HCT116 (cell line): ENCODE results near the gene DUSP2. TPM values are rescaled to one million over a fixed set of nuclear protein-coding genes. Genes with fewer than 3 reads are reported as not detected.

ENCODE experiments used
- ATAC-seq: fragments of 200-7000 bp; cut with Tn5 transposase; 2 replicates; pipeline ENCODE4 v1.9.1; 2020; ENCODE audit warnings: mild to moderate bottlenecking, moderate library complexity
- BruUV-seq: library from RNA; stranded (reverse); fragments of 400-500 nt; replicated peaks from 2 replicates; lab custom pipeline; 2021; lab: Mats Ljungman, UMichigan
- CTCF ChIA-PET: fragments of 300-600 bp; sonication (Branson Sonifier 250); formaldehyde crosslinking; loops from one replicate; lab custom pipeline; 2021; ENCODE audit warnings: antibody characterized with exemption; lab: Charles Lee
- POLR2A ChIA-PET: fragments of 300-600, 350-600 bp; sonication (Branson Sonifier 250); formaldehyde crosslinking; loops from one replicate; lab custom pipeline; 2021; ENCODE audit warnings: antibody characterized with exemption; lab: Charles Lee
- RAD21 ChIA-PET, 2 experiments: fragments of 300-600 bp; sonication (Branson Sonifier 250); formaldehyde crosslinking; loops; one replicate each; lab custom pipeline; 2023; ENCODE audit warnings: low total read pairs in 2 of 2; ENCODE audit not compliant: uncharacterized antibody in 2 of 2, unreplicated experiment in 2 of 2, low non-redundant PET in 1 of 2; lab: Charles Lee
- DNase-seq: peaks from one replicate; pipeline ENCODE4 v3.0.0-alpha.2; 2010; ENCODE audit warnings: low read depth, low spot score
- H2AFZ ChIP-seq: fragments of 200-600 bp; shearing (Covaris generic), sonication (generic); 2 replicates; pipeline ENCODE4 v1.6.1; 2017; ENCODE audit warnings: low read depth, mixed run types, mixed read lengths, antibody characterized with exemption, low read length; ENCODE audit not compliant: poor library complexity, severe bottlenecking
- H3K27ac ChIP-seq: 2 replicates; pipeline ENCODE4 v1.5.1; 2012; ENCODE audit warnings: low read depth, low read length
- H3K27me3 ChIP-seq: fragments of 200-600 bp; sonication (generic); 2 replicates; pipeline ENCODE4 v1.6.1; 2016; ENCODE audit warnings: mixed run types, low read length, mixed read lengths; ENCODE audit not compliant: insufficient read depth
- H3K36me3 ChIP-seq, 2 experiments: fragments of 200-500 bp in 1 of 2; fragments of 200-600 bp in 1 of 2; sonication (Bioruptor generic) in 1 of 2; sonication (generic) in 1 of 2; 2 replicates each; pipeline versions ENCODE4 v1.5.1 to v1.6.1; 2014 to 2016; ENCODE audit warnings: low read length in 2 of 2, inconsistent platforms in 1 of 2, mixed read lengths in 1 of 2, mixed run types in 1 of 2; ENCODE audit not compliant: insufficient read depth in 2 of 2, control insufficient read depth in 1 of 2
- H3K4me1 ChIP-seq, 2 experiments: fragments of 200-600 bp in 1 of 2; sonication (generic) in 1 of 2; 2 replicates each; pipeline versions ENCODE4 v1.5.1 to v1.6.1; 2012 to 2017; ENCODE audit warnings: low read length in 2 of 2, inconsistent platforms in 1 of 2, mild to moderate bottlenecking in 1 of 2, mixed read lengths in 1 of 2, mixed run types in 1 of 2, moderate library complexity in 1 of 2; ENCODE audit not compliant: insufficient read depth in 2 of 2, control insufficient read depth in 1 of 2
- H3K4me2 ChIP-seq: fragments of 200-600 bp; sonication (generic); 2 replicates; pipeline ENCODE4 v1.6.1; 2017; ENCODE audit warnings: mixed run types, low read length, mixed read lengths
- H3K4me3 ChIP-seq, 2 experiments: fragments of 200-600 bp in 1 of 2; sonication (generic) in 1 of 2; replicated peaks in 1 of 2; 2 replicates each; pipeline ENCODE4 v1.5.1; 2011 to 2016; ENCODE audit warnings: low read length in 2 of 2, control low read depth in 1 of 2, low read depth in 1 of 2, mild to moderate bottlenecking in 1 of 2, mixed read lengths in 1 of 2, mixed run types in 1 of 2
- H3K79me2 ChIP-seq: fragments of 200-600 bp; sonication (generic); 2 replicates; pipeline ENCODE4 v1.6.1; 2017; ENCODE audit warnings: mild to moderate bottlenecking, mixed run types, low read length, moderate library complexity, mixed read lengths; ENCODE audit not compliant: insufficient read depth
- H3K9ac ChIP-seq: fragments of 200-600 bp; sonication (generic); 2 replicates; pipeline ENCODE4 v1.6.1; 2016; ENCODE audit warnings: low read length, mixed read lengths
- H3K9me2 ChIP-seq: fragments of 200-600 bp; sonication (generic), shearing (Covaris generic); 2 replicates; pipeline ENCODE4 v1.6.1; 2017; ENCODE audit warnings: mixed run types, mild to moderate bottlenecking, moderate library complexity; ENCODE audit not compliant: insufficient read depth
- H3K9me3 ChIP-seq, 2 experiments: fragments of 200-500 bp in 1 of 2; fragments of 200-600 bp in 1 of 2; sonication (Bioruptor generic) in 1 of 2; sonication (generic) in 1 of 2; 2 replicates each; pipeline ENCODE4 v1.6.1; 2014 to 2017; ENCODE audit warnings: low read length in 2 of 2, mixed read lengths in 2 of 2, inconsistent platforms in 1 of 2, low read depth in 1 of 2, mild to moderate bottlenecking in 1 of 2, mixed run types in 1 of 2, moderate library complexity in 1 of 2; ENCODE audit not compliant: control insufficient read depth in 1 of 2, insufficient read depth in 1 of 2
- H4K20me1 ChIP-seq: fragments of 200-600 bp; sonication (generic), shearing (Covaris generic); 2 replicates; pipeline ENCODE4 v1.6.1; 2017; ENCODE audit warnings: mixed run types, mild to moderate bottlenecking, moderate library complexity; ENCODE audit not compliant: insufficient read depth
- CBX3 ChIP-seq: IDR thresholded peaks from 2 replicates; pipeline ENCODE4 v1.6.1; 2012; ENCODE audit warnings: low read depth
- FOSL1 ChIP-seq: IDR thresholded peaks from 2 replicates; pipeline ENCODE4 v1.6.1; 2012; ENCODE audit warnings: low read depth
- REST ChIP-seq: IDR thresholded peaks from 2 replicates; pipeline ENCODE4 v1.6.1; 2012; ENCODE audit warnings: low read depth
- ZNF274 ChIP-seq: fragments of 200-500 bp; sonication (Bioruptor generic); IDR thresholded peaks from 2 replicates; pipeline ENCODE4 v1.6.1; 2014; ENCODE audit warnings: mild to moderate bottlenecking, low read depth, low read length, inconsistent platforms
- intact Hi-C: fragments of 100-400 bp; cut with micrococcal nuclease; formaldehyde crosslinking; loops from 2 replicates; pipeline ENCODE4 v1.10.0; 2022
- total RNA-seq: library from RNA; stranded (reverse); gene quantifications from one replicate; pipeline ENCODE4 v1.2.1, GENCODE V29; 2021; ENCODE audit not compliant: unreplicated experiment
- TF ChIP-seq, protein P1 (sequence below): IDR thresholded peaks from 2 replicates; pipeline ENCODE4 v1.6.1; 2012

DUSP2 gene
- total RNA-seq, 1 experiment from 2014 or later, result 24.5 TPM

DNA sequence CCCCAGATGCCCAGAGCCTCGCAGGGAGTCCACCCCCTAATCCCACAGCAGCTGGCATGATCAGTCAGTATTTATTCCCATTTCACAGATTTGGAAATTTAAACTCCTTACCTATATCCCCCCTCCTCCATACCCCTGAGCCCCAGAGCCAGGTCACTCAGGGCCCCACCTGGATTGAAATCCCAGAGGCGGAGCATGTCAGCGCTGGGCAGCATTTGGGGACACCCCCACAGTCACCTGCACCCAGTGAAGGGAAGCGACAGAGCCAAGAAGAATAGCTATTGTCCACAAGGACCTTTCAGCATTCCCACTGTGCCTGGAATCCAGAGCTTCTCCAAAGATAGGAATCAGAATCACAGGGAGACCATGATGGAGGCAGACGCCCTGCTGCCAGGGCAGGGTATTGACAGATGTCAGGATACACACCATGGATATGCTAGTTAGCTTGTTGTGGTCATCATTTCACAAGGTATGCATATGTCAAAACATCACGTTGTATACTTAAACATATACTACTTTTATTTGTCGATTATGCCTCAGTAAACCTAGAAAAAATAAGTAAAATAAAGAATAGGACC lies 6.0 kb downstream of the DUSP2 start:
- no peaks in the 10 kb centered on the region for H3K9me2 ChIP-seq
- ATAC-seq (no peak), DNase-seq (no peak)
- peaks cover 14% of the 10 kb centered on the region for H3K79me2 ChIP-seq
- H3K36me3 ChIP-seq, result peaks cover 4 to 15% of the 10 kb centered on the region in 2 experiments; a peak in 2 of 4 replicates
- H3K4me1 ChIP-seq, result peaks cover 7 to 27% of the 10 kb centered on the region in 2 experiments
- POLR2A ChIA-PET, result interaction anchor here (1.1 kb wide), 1 partner anchor 69 kb away, joined by 3 read pairs; the partner anchor contains the start of gene STARD7
- RAD21 ChIA-PET, result interaction anchor here (0.9 to 2.2 kb wide), 3 partner anchors 35 to 121 kb away, joined by 3 to 16 read pairs (median 12); no protein-coding TSS in a partner anchor
- no TSS peak for BruUV-seq
- H2AFZ ChIP-seq, result no peak overlapping the region
- intact Hi-C loops, result loop anchor here (2.0 kb wide), 1 partner anchor 128 kb away; the partner anchor contains the start of gene CIAO1
- TF ChIP-seq CBX3 (no peak), ZNF274 (no peak), FOSL1 (no peak), REST (no peak)
- TF ChIP-seq, protein P1, sequence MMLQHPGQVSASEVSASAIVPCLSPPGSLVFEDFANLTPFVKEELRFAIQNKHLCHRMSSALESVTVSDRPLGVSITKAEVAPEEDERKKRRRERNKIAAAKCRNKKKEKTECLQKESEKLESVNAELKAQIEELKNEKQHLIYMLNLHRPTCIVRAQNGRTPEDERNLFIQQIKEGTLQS, result no peak
- no peaks in the 10 kb centered on the region for H3K9me3 ChIP-seq
- peak overlapping the region; percentile 40; the same call in 1 of the 2 replicates for H3K4me2 ChIP-seq
- no peak overlapping the region; the same call in 1 of the 2 replicates for H3K27ac ChIP-seq
- H4K20me1 ChIP-seq, result no peaks in the 10 kb centered on the region
- H3K4me3 ChIP-seq, result no peak overlapping the region
- CTCF ChIA-PET, result interaction anchor here (1.2 to 2.3 kb wide), 9 partner anchors 10 to 370 kb away, joined by 3 to 58 read pairs (median 5); partner anchors contain the start of genes ADRA2B and STARD7
- H3K9ac ChIP-seq, result no peak overlapping the region
- no peaks in the 10 kb centered on the region for H3K27me3 ChIP-seq
